SK-N-SH (cell line): ENCODE measurements around the gene WBP1. TPM values are rescaled to one million over a fixed set of nuclear protein-coding genes. Genes with fewer than 3 reads are reported as not detected.
A peak's percentile ranks its signal among the peaks of the same experiment; 100 is the strongest.

Experiments
- CTCF ChIA-PET: fragments of 300-600, 350-600 bp; formaldehyde crosslinking; extraction: SDS; loops from one replicate; lab custom pipeline; 2021; lab: Yijun Ruan, JAX
- POLR2A ChIA-PET: fragments of 350-600 bp; sonication (Branson Sonifier 250); formaldehyde crosslinking; extraction: SDS; loops from one replicate; lab custom pipeline; 2020; ENCODE audit warnings: antibody characterized with exemption, inconsistent platforms; lab: Yijun Ruan, JAX
- DNase-seq: peaks from one replicate; pipeline ENCODE4 v3.0.0; 2012
- H2AFZ ChIP-seq: fragments of 200-600 bp; sonication (generic); 2 replicates; pipeline ENCODE4 v1.8.1; 2016; ENCODE audit warnings: antibody characterized with exemption, mild to moderate bottlenecking, low read depth
- H3F3A ChIP-seq: fragments of 200-600 bp; sonication (generic); replicated peaks from 2 replicates; pipeline ENCODE3; 2016; ENCODE audit warnings: antibody characterized with exemption, mild to moderate bottlenecking; ENCODE audit not compliant: insufficient read depth
- H3K27ac ChIP-seq, 2 experiments: fragments of 200-500 bp in 1 of 2; fragments of 200-600 bp in 1 of 2; sonication (Bioruptor generic) in 1 of 2; sonication (generic), shearing (Covaris generic) in 1 of 2; 2 replicates each; pipeline versions ENCODE4 v1.5.1 to v1.6.1; 2014 to 2016; ENCODE audit warnings: low read depth in 2 of 2, inconsistent platforms in 1 of 2, low read length in 1 of 2, mild to moderate bottlenecking in 1 of 2, mixed read lengths in 1 of 2
- H3K27me3 ChIP-seq: fragments of 200-600 bp; sonication (generic), shearing (Covaris generic); 2 replicates; pipeline ENCODE4 v1.6.1; 2016; ENCODE audit warnings: mixed run types; ENCODE audit not compliant: insufficient read depth
- H3K36me3 ChIP-seq, 2 experiments: fragments of 200-500 bp in 1 of 2; fragments of 200-600 bp in 1 of 2; sonication (Bioruptor generic) in 1 of 2; sonication (generic) in 1 of 2; replicated peaks in 1 of 2; 2 replicates each; pipeline versions ENCODE3 to v1.5.1; 2014 to 2016; ENCODE audit warnings: low read length in 1 of 2, mild to moderate bottlenecking in 1 of 2; ENCODE audit not compliant: insufficient read depth in 2 of 2, control insufficient read depth in 1 of 2
- H3K4me1 ChIP-seq, 2 experiments: fragments of 200-500 bp in 1 of 2; fragments of 200-600 bp in 1 of 2; sonication (Bioruptor generic) in 1 of 2; sonication (generic), shearing (Covaris generic) in 1 of 2; 2 replicates each; pipeline versions ENCODE4 v1.5.1 to v1.6.1; 2014 to 2016; ENCODE audit warnings: low read depth in 1 of 2, low read length in 1 of 2, mixed run types in 1 of 2; ENCODE audit not compliant: insufficient read depth in 2 of 2, control insufficient read depth in 1 of 2
- H3K4me2 ChIP-seq: fragments of 200-600 bp; sonication (generic), shearing (Covaris generic); 2 replicates; pipeline ENCODE4 v1.6.1; 2017; ENCODE audit warnings: mixed run types
- H3K4me3 ChIP-seq, 2 experiments: fragments of 200-500 bp in 1 of 2; fragments of 200-600 bp in 1 of 2; sonication (Bioruptor generic) in 1 of 2; sonication (generic), shearing (Covaris generic) in 1 of 2; 2 replicates each; pipeline versions ENCODE4 v1.5.1 to v1.8.1; 2014 to 2016; ENCODE audit warnings: low read depth in 2 of 2, inconsistent platforms in 1 of 2, low read length in 1 of 2, mild to moderate bottlenecking in 1 of 2, mixed read lengths in 1 of 2, moderate library complexity in 1 of 2
- H3K79me2 ChIP-seq: fragments of 200-600 bp; sonication (generic); 2 replicates; pipeline ENCODE4 v1.8.1; 2017; ENCODE audit warnings: mild to moderate bottlenecking; ENCODE audit not compliant: insufficient read depth
- H3K9ac ChIP-seq: fragments of 200-600 bp; sonication (generic); 2 replicates; pipeline ENCODE4 v1.6.1; 2017; ENCODE audit warnings: mixed run types
- H3K9me2 ChIP-seq: fragments of 200-600 bp; sonication (generic); 2 replicates; pipeline ENCODE4 v1.6.1; 2017; ENCODE audit warnings: mixed run types
- H3K9me3 ChIP-seq: fragments of 200-600 bp; sonication (generic); 2 replicates; pipeline ENCODE4 v1.6.1; 2017; ENCODE audit warnings: mixed run types, mild to moderate bottlenecking, moderate library complexity
- H4K20me1 ChIP-seq: fragments of 200-600 bp; sonication (generic); 2 replicates; pipeline ENCODE4 v1.6.1; 2017; ENCODE audit warnings: mild to moderate bottlenecking, mixed run types; ENCODE audit not compliant: insufficient read depth
- EP300 ChIP-seq, 2 experiments: IDR thresholded peaks; 2 replicates each; pipeline versions ENCODE4 v1.4.0 to v1.6.1; 2012; ENCODE audit warnings: borderline replicate concordance in 1 of 2, low read depth in 1 of 2, low read length in 1 of 2
- EZH2phosphoT487 ChIP-seq: fragments of 200-600 bp; sonication (generic); IDR thresholded peaks from 2 replicates; pipeline ENCODE4 v1.6.1; 2017; ENCODE audit warnings: low read depth, mixed run types, mild to moderate bottlenecking, antibody characterized with exemption, moderate library complexity, borderline replicate concordance
- FOXJ3 ChIP-seq: sonication (generic); formaldehyde crosslinking; IDR thresholded peaks from 2 replicates; pipeline ENCODE4 v1.5.1; 2020; ENCODE audit warnings: mild to moderate bottlenecking, missing genetic modification reagents
- FOXM1 ChIP-seq: IDR thresholded peaks from 2 replicates; pipeline ENCODE4 v1.4.0; 2012; ENCODE audit warnings: low read depth, mild to moderate bottlenecking
- GATA2 ChIP-seq: sonication (generic); formaldehyde crosslinking; IDR thresholded peaks from 2 replicates; pipeline ENCODE4 v1.5.0; 2020; ENCODE audit warnings: mild to moderate bottlenecking, missing genetic modification reagents
- MXI1 ChIP-seq: IDR thresholded peaks from 2 replicates; pipeline ENCODE4 v1.6.1; 2012; ENCODE audit warnings: mild to moderate bottlenecking, low read depth, low read length, improper control_type of control experiment
- NFIC ChIP-seq: IDR thresholded peaks from 2 replicates; pipeline ENCODE4 v1.4.0; 2012; ENCODE audit warnings: borderline replicate concordance
- POLR2AphosphoS5 ChIP-seq: IDR thresholded peaks from 2 replicates; pipeline ENCODE4 v1.6.1; 2012; ENCODE audit warnings: low read depth, low read length
- RCOR1 ChIP-seq: fragments of 150-350 bp; IDR thresholded peaks from 2 replicates; pipeline ENCODE4 v1.6.1; 2017; ENCODE audit warnings: antibody characterized with exemption, low read length
- RFX5 ChIP-seq: IDR thresholded peaks from 2 replicates; pipeline ENCODE4 v1.6.1; 2012; ENCODE audit warnings: mild to moderate bottlenecking, improper control_type of control experiment, low read length
- TCF12 ChIP-seq: IDR thresholded peaks from 2 replicates; pipeline ENCODE4 v1.4.0; 2012
- WGBS: methylation state at CpG from one replicate; pipeline ENCODE4 v1.1.6; 2017; ENCODE audit warnings: low lambda C conversion rate; 5-methylcytosine and 5-hydroxymethylcytosine counted together
- polyA plus RNA-seq, 3 experiments: library from polyadenylated mRNA; depleted of rRNA; stranded (reverse); fragments of >200 nt; gene quantifications; 2 replicates each; pipeline ENCODE4 v1.2.3, GENCODE V29; 2012
- TF ChIP-seq, protein P1 (sequence below): fragments of 200-600 bp; sonication (generic); IDR thresholded peaks from 2 replicates; pipeline ENCODE4 v1.6.1; 2017; ENCODE audit warnings: antibody characterized with exemption, mild to moderate bottlenecking, moderate library complexity
- TF ChIP-seq, protein P2 (sequence below): fragments of 150-350 bp; IDR thresholded peaks from 2 replicates; pipeline ENCODE4 v1.6.1; 2016; ENCODE audit warnings: mild to moderate bottlenecking, low read depth, low read length
- TF ChIP-seq, protein P3 (sequence below): IDR thresholded peaks from 2 replicates; pipeline ENCODE4 v1.4.0; 2012; ENCODE audit warnings: low read depth, borderline replicate concordance

WBP1 gene
- polyA plus RNA-seq, 1 of the 3 experiments (the other 2 are of a cell fraction), result 184 TPM

DNA sequence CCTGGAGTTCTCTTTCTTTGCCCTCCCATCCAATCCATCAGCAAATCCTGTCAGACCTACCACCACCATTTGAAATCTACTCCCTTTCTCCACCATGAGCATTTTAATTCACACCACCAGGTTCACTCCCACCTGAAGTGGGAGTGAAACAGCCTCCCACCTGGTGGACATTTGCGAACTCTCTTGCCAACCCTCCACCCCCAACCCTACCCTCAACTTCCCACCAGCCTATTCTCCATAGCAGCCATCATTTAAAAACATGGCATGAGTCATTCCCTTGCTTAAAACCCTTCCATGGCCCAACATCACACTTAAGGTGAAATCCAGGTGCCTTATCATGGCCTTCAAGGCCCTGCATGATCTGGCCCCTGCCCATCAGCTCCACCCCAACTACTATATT lies 20.0 kb upstream of the WBP1 start:
- ChIA-PET CTCF (interaction anchor here (1.1 to 1.7 kb wide), 4 partner anchors 9 to 103 kb away, joined by 3 to 6 read pairs (median 3); partner anchors contain the start of genes C2orf81 and WDR54), POLR2A (interaction anchor here (1.1 to 3.0 kb wide), 3 partner anchors 17 to 228 kb away, joined by 3 to 25 read pairs (median 3); partner anchors contain the start of genes C2orf81, WBP1 and WDR54)
- no peaks in the 10 kb centered on the region for H3K36me3 ChIP-seq
- no peak overlapping the region for H2AFZ ChIP-seq
- no peak for TF ChIP-seq FOXJ3 (CRISPR knock-in tag)
- TF ChIP-seq, protein P1, sequence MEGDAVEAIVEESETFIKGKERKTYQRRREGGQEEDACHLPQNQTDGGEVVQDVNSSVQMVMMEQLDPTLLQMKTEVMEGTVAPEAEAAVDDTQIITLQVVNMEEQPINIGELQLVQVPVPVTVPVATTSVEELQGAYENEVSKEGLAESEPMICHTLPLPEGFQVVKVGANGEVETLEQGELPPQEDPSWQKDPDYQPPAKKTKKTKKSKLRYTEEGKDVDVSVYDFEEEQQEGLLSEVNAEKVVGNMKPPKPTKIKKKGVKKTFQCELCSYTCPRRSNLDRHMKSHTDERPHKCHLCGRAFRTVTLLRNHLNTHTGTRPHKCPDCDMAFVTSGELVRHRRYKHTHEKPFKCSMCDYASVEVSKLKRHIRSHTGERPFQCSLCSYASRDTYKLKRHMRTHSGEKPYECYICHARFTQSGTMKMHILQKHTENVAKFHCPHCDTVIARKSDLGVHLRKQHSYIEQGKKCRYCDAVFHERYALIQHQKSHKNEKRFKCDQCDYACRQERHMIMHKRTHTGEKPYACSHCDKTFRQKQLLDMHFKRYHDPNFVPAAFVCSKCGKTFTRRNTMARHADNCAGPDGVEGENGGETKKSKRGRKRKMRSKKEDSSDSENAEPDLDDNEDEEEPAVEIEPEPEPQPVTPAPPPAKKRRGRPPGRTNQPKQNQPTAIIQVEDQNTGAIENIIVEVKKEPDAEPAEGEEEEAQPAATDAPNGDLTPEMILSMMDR, result no peak
- no peak for TF ChIP-seq NFIC
- TF ChIP-seq RCOR1, result no peak
- no peak for TF ChIP-seq TCF12
- TF ChIP-seq POLR2AphosphoS5, result no peak
- TF ChIP-seq GATA2 (CRISPR knock-in tag), result no peak
- no peak for TF ChIP-seq RFX5
- no peak for TF ChIP-seq MXI1
- TF ChIP-seq, protein P2, sequence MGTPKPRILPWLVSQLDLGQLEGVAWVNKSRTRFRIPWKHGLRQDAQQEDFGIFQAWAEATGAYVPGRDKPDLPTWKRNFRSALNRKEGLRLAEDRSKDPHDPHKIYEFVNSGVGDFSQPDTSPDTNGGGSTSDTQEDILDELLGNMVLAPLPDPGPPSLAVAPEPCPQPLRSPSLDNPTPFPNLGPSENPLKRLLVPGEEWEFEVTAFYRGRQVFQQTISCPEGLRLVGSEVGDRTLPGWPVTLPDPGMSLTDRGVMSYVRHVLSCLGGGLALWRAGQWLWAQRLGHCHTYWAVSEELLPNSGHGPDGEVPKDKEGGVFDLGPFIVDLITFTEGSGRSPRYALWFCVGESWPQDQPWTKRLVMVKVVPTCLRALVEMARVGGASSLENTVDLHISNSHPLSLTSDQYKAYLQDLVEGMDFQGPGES, result no peak
- no peak for TF ChIP-seq EZH2phosphoT487
- TF ChIP-seq, protein P3, sequence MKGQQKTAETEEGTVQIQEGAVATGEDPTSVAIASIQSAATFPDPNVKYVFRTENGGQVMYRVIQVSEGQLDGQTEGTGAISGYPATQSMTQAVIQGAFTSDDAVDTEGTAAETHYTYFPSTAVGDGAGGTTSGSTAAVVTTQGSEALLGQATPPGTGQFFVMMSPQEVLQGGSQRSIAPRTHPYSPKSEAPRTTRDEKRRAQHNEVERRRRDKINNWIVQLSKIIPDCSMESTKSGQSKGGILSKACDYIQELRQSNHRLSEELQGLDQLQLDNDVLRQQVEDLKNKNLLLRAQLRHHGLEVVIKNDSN, result no peak
- no peak for TF ChIP-seq EP300 (IDR thresholded peaks at IDR 0.05; ENCODE audit: borderline replicate concordance in 1 of 2, low read depth in 1 of 2, low read length in 1 of 2)
- no peak for TF ChIP-seq FOXM1
- H3K79me2 ChIP-seq, result peaks cover 34% of the 10 kb centered on the region
- no peak overlapping the region for H3K27ac ChIP-seq
- DNase-seq, result no peak
- no peak overlapping the region for H3K9ac ChIP-seq
- 100% methylated on average over 1 of the region's 1 CpG for WGBS
- H3K9me2 ChIP-seq, result no peaks in the 10 kb centered on the region
- peak overlapping the region in 1 of 2 experiments; percentile 73; a peak in 1 of 4 replicates for H3K4me3 ChIP-seq
- H3K4me2 ChIP-seq, result peak overlapping the region; percentile 97
- H3K27me3 ChIP-seq, result no peaks in the 10 kb centered on the region
- H3K4me1 ChIP-seq, result peaks cover 16 to 27% of the 10 kb centered on the region in 2 experiments; a peak in 3 of 4 replicates
- no peaks in the 10 kb centered on the region for H3F3A ChIP-seq
- H3K9me3 ChIP-seq, result no peaks in the 10 kb centered on the region
- H4K20me1 ChIP-seq, result no peaks in the 10 kb centered on the region
